GM11168 (cell line): ENCODE data around the gene ZDHHC11.
"Not testable (repeated sequence)": the region's sequence is repeated elsewhere in the genome, so short reads cannot be mapped to it uniquely, and the experiment has no call there.

Source experiments
- in situ Hi-C: fragments of 300-500 bp; cut with MboI; formaldehyde crosslinking; loops from one replicate; pipeline ENCODE4 v1.12.0; 2022; ENCODE audit warnings: low sequenced_read_pairs; ENCODE audit not compliant: unreplicated experiment

Gene ZDHHC11

DNA sequence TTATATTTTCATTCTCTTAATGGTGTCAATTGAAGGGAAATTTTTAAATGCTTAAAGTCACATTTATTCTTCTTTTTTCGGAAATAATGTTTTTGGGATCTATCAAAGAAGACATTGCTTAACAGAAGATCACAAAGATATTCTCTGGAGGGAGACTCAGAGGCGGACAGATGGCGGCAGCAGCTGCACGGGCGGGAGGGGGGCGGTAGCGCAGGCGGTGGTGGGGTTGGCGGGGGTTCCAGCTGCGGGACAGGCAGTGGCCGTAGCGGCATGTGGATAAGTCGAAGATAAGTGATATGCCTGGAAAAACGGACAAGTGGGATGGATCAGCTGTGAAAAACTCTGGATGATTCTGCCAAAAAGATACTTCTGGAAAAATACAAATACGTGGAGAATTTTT, 34.6 kb downstream of the ZDHHC11 start:
- in situ Hi-C loops = no loop called here

DNA sequence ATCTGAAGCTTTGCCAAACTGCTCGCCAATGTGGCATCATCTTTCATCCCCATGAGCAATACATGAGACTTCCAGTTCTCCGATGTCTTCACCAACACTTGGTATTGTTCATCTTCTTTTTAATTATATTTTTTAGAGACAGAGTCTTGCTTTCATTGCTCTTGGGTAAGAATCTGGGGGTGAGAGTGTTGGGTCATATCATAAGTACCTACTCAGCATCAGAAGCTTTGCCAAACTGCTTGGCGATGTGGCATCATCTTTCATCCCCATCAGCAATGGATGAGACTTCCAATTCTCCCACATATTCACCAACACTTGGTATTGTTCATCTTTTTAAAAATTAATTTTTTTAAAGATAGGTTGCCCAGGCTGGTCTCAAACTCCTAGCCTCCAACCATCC, 35.3 kb downstream of the ZDHHC11 start:
- in situ Hi-C loops = no loop called here

DNA sequence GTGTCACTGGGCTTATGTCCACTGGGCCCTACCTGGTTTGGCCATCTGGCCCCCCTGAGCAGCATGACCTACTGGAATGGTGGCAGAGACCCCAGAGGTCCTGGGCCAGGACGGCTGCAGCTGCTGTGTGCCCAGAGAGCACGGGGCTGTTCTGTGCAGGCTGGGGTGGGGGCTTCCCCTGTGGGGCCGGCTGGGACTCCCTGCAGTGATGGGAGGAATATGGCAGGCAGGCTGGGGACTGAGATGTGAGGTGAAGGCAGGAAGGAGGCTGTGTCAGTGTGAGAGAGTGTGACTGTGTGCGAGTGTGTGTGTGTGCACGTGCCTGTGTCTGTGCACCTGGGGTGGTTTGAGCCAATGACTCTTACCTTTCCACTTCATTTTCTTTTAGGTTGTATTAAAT, 37.2 kb downstream of the ZDHHC11 start:
- in situ Hi-C loops = not testable (repeated sequence)

- in situ Hi-C loops = not testable (repeated sequence)
Measured at GRCh38 chr5:811384-811783, 39.4 kb downstream of the ZDHHC11 start.

DNA sequence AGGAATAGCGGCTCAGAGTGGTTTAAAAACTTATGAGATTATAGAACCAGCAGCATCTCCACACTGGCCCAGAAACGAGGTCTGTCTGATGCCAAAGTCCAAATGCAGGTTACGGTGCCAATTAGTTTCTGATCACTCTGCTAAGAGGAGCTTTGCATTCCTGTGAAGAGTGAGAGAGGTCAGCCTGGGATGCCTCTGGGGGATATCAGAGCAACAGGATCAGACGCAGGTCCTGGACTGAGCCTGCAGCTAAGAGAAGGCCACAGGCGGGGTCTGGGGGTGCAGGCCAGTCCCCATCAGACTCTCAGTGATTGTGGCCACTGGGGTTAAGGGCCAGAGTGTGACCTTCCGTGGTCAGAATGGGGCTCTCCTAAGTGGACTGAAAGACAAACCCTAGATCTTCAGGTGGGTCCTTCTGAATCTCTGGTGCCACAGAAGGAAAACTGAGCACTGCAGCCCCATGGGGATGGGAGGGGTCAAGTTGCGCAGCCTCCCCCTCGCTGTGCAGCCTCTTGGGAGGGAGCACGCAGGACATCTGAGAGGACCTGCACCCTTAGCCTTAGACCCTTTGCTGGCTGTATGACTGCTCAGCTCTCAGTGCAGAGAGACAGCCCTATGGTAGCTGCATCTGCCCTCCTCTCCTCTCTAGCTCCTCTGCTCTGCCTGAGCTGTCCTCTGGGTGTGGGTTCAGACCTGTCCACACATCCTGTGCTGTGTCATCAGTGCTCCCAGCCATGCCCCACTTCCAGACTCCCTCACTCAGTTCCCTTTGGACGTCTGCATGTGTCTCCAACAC, 42.9 kb downstream of the ZDHHC11 start:
- in situ Hi-C loops = not testable (repeated sequence)

DNA sequence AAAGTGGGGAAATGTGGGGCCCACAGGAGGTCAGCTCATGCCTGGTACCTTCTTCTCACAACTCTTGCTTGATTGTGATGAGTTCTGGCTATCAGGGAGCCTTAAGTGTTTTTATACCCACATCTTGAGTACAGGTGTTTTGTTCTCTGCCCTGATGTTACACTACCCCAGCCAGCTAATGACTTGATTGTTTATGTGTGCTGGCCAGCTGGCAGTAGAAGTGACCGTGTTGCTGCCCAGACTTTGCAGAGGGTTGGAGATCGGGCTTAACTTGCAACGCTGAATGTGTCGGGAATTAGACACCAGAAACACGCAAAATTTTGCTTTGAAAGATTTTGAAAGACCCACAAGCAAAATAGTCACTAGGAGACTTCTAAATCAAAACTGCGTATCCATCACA, 49.3 kb downstream of the ZDHHC11 start:
- in situ Hi-C loops = no loop called here

DNA sequence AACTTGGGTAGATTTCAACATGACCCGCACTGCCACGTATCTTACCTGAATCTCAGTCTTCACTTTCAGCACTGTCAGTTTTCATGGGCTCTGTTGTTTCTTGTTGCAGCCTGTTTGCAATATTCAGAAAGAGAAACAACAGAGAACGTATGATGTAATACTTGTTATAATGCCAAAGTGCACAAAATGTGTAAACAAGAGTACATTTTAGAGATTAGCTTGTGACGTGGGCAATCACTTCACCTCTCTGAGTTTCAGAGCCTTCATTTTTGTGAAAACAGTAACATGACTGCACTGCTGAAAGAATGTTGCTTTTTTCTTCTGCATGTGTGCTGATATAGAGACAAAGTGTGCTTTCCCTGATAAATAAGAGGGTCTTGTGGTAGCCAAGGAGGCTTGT, 49.7 kb downstream of the ZDHHC11 start:
- in situ Hi-C loops = not testable (repeated sequence)

DNA sequence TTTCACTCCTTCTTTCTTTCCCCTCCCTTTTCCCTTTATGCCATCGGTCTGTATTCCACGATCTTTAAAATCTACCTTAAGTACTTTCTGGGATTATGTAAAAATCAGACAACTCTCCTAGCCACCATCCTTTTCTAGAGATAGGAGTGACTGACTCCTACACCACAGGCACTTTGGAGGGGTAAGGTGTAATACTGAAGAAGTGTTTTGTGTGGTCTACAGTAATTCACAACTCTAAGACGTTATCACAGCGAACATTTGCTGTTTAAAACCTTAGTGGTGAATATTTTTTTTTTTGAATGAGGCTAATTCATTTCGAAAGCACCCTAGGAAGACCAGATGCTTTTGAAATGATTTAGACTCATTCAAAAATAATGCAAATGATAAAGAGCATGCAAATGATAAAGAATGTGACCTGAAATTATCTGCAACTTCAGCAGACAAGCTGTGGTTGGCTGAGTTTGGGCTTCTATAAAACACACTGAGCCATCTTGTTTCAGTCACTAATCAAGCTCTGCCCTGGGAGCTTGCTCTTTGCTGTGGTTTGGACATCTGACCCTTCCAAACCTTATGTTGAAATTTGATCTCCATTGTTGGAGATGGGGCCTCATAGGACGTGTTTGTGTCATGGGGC, 52.2 kb downstream of the ZDHHC11 start:
- in situ Hi-C loops = loop anchor here (5.0 kb wide), 1 partner anchor 86 kb away; no protein-coding TSS in a partner anchor

GRCh38 chr5:797986-798385, 52.8 kb downstream of the ZDHHC11 start:
- in situ Hi-C loops = loop anchor here (5.0 kb wide), 1 partner anchor 86 kb away; no protein-coding TSS in a partner anchor

DNA sequence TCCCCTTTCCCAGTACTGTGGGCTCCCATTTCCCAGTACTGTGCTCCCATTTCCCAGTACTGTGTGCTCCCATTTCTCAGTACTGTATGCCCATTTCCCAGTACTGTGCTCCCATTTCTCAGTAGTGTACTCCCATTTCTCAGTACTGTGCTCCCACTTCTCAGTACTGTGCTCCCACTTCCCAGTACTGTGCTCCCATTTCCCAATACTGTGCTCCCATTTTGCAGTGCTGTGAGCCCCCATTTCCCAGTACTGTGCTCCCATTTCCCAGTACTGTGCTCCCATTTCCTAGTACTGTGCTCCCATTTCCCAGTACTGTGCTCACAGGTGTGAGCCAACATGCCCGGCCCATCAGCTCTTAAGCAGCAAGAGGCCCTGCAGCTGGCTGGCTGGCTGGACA, 54.9 kb downstream of the ZDHHC11 start:
- in situ Hi-C loops = loop anchor here (5.0 kb wide), 1 partner anchor 84 kb away; no protein-coding TSS in a partner anchor

- in situ Hi-C loops = loop anchor here (5.0 kb wide), 1 partner anchor 83 kb away; no protein-coding TSS in a partner anchor
Measured at GRCh38 chr5:794948-795347, 55.8 kb downstream of the ZDHHC11 start.

DNA sequence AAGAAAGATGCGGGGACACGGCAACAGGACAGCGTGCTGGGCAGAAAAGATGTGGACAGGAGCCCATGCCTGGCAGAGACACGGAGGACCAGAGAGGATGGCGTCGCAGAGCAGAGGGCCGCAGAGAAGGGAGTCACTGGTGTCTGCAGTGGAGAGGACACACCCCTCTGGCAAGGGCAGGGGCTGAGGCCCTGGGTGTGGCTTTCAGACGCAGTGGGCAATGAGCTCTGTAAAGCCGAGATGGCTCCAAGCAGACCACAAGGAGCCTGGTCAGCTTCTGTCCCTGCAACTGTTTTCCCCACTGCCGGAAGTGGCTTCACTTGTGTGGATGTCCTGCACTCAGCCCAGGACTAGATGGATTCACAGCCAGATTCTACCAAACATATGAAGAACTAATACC, 62.1 kb downstream of the ZDHHC11 start:
- in situ Hi-C loops = not testable (repeated sequence)

- in situ Hi-C loops = not testable (repeated sequence)
Measured at GRCh38 chr5:787857-788233, 62.9 kb downstream of the ZDHHC11 start.

DNA sequence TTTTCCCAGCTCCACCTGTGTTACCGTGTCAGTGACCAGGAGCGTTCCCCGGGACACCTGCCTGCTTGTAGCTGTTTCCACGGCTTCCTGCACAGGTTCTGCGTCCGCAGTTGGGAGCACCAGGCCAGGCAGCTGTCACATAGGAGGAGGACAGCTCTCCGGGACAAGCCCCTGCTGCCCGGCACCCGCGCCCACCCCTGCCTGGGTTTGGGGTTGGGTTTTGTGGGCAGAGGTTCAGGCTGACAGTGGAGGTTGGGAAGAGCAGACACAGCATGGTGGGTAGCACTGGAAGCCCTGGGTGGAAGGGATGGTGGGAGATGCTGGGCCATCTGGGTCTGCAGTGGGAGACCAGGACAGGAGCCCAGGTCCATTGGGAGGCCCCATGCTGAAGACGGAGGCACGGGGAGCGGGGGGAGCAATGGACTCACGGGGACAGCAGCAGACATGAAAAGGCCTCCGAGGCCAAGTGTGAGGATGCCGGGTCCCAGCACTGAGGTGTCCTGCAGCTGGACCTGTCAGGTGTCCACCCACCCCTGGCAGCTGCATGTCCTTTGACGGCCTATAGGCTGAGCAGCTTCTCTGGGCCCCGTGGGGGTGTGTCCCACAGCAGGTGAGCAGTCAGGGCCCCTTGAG, 63.4 kb downstream of the ZDHHC11 start:
- in situ Hi-C loops = not testable (repeated sequence)

DNA sequence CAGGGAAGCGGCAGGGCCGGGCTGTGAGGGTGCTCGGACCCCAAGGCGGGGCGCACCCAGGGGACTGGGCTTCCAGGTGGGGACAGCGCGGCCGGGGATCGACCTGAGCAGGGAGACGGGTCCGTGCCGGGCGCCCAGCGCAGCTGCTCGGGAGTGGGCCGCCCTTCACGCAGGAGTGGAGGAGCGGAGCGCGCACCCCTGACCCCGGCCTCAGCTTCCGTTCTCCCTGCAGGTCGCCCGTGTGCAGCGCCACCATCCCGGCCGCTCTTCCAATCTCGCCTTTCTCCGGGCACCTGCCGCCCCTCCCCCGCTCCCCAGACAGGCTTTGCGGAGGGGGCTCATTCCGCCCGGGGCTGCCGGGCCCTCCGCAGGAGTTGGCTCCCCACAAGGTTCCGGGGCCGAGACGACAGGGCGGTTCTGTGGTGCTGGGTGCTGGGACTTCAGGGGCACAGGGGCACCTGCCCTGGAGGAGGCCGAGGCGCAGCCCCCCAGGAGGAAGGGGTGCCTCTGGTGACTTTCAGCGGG, 65.5 kb downstream of the ZDHHC11 start:
- in situ Hi-C loops = not testable (repeated sequence)

DNA sequence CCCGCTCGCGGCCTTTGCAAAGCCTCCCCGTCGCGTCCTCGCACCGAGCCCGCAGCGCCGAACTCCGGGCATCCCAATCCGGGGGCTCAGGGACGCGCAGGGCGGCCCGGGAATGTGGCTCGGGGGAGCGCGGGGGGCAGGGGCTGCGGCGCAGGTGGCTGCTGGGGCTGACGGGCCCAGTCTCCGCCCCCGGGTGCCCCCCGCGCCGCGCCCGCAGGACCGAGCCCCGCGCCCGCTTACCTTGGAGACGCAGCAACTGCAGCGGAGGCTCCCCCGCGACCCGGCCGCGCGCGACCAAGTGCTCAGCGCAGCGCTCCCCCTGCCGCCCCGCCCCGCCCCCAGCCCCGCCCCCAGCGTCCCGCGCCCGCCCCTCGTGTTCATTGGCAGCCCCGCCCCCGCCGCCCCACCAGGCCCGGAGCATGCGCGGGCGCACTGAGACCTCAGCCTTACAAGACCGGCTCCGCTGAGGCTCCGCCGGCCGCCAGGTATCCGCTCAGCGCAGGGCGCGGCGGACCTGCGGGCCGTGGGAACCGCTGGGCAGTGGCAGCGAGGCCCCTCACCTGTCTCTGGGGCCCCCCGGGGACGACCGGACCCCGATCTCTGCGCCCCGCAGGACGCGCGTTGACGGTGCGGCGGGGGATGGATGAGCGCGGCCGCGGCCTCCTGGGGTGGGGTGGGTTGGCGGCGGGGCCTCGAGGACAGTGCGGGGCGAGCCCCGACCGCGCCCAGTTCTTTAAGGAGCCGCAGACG, 66.2 kb downstream of the ZDHHC11 start, which contains the start of gene ZDHHC11B:
Gene ZDHHC11B (minus strand): TSS at position 302 of the 750 bp plus-strand sequence. CDS start 17,810 bp downstream, outside the sequence.
- in situ Hi-C loops = not testable (repeated sequence)

GRCh38 chr5:783881-784427, 66.8 kb downstream of the ZDHHC11 start:
- in situ Hi-C loops = not testable (repeated sequence)

GRCh38 chr5:783049-783802, 67.6 kb downstream of the ZDHHC11 start:
- in situ Hi-C loops = not testable (repeated sequence)

DNA sequence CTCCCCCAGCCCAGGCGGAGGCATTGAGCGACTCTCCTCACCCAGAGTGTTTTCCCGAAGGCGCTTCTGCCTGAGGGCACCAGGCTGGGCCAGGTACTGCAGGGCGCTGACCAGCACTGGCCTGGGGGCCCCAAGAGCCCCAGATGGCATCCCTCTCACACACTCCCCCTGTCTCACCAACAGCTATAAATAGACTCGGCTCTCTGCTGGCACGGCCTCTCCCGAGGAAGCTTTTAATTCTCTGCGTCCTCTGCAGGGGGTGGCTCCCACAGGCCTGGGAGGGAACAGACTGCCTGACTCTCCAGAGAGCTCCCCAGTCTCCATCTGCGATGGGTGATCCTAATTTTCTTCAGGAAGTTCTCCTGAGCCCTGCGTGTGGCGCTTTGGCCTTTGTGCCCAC, 68.4 kb downstream of the ZDHHC11 start:
- in situ Hi-C loops = not testable (repeated sequence)
